Epithelial cell of esophagus (primary cell): Measurements from ENCODE around the gene ZDHHC3.

ENCODE experiments used
- DNase-seq: peaks from one replicate; pipeline ENCODE4 v3.0.0; 2010; ENCODE audit warnings: low read depth
- H3K4me3 ChIP-seq: 2 replicates; pipeline ENCODE4 v1.5.1; 2011; ENCODE audit warnings: mild to moderate bottlenecking, low read length, control low read depth
- TF ChIP-seq, protein P1 (sequence below): IDR thresholded peaks from 2 replicates; pipeline ENCODE4 v1.5.1; 2011; ENCODE audit warnings: low read depth, mild to moderate bottlenecking, low read length, control low read depth, inconsistent platforms; ENCODE audit not compliant: insufficient read depth; ENCODE audit errors: missing control alignments

The ZDHHC3 gene

DNA sequence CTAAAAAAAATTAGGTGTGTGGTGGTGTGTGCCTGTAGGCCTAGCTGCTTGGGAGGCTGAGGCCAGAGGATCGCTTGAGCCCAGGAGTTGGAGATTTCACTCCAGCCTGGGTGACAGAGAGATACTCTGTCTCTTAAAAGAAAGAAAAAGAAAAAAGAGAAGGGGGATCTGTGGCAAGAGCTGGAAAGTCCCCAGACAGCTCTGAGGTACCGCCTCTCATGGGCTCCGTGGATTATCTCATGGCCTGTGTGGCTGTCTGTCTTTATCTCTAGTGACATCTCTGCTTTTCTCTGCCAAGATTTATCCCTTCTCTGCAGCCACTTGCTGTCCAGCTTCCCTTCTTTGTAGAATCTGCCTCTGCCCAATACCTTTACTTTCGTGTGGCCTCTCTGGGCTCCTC, 5.8 kb upstream of the ZDHHC3 start:
- DNase-seq = no peak
- TF ChIP-seq, protein P1, sequence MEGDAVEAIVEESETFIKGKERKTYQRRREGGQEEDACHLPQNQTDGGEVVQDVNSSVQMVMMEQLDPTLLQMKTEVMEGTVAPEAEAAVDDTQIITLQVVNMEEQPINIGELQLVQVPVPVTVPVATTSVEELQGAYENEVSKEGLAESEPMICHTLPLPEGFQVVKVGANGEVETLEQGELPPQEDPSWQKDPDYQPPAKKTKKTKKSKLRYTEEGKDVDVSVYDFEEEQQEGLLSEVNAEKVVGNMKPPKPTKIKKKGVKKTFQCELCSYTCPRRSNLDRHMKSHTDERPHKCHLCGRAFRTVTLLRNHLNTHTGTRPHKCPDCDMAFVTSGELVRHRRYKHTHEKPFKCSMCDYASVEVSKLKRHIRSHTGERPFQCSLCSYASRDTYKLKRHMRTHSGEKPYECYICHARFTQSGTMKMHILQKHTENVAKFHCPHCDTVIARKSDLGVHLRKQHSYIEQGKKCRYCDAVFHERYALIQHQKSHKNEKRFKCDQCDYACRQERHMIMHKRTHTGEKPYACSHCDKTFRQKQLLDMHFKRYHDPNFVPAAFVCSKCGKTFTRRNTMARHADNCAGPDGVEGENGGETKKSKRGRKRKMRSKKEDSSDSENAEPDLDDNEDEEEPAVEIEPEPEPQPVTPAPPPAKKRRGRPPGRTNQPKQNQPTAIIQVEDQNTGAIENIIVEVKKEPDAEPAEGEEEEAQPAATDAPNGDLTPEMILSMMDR = no peak
- H3K4me3 ChIP-seq = no peak overlapping the region

DNA sequence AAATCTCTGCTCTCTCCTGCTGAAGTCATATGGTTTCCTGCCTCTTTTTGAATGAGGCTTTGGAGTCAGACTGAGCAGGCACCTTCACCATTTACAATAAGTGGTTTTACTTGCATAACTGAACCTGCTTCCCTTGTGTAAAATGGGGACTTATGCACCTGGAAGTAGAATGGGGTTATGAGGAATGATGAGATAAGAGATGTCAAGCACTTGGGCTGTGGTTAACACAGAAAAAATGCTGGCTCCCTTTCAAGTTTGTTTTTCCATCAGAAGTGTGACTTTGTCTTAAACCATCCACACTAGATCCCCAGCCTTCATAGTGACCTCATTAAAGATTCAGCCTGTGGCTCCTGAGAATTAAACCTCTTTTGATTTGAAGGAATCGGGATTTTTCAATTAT, 5.2 kb upstream of the ZDHHC3 start:
- TF ChIP-seq, protein P1 = no peak
- peak; percentile 74 for DNase-seq
- no peak overlapping the region for H3K4me3 ChIP-seq

DNA sequence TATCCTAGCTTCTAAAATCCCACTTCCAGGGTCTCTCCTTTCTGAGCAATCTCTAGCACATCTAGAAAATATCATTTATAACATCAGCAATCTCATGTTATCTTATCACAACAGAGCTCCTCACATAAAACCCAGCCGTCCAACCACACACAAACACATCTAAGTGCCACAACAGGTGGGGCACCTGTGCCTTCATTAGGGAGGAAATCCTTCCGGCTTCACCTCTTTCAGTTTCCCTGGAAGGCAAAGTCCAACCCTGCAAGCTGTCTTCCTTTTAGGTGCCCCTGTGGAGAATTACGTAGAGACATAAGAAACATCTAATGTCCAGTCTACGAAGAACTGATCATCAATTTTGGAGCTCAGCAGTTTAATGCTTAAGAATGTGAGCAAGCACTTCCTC, 1.6 kb downstream of the ZDHHC3 start:
- H3K4me3 ChIP-seq = peak overlapping the region; percentile 95
- no peak for DNase-seq
- TF ChIP-seq, protein P1 = no peak

DNA sequence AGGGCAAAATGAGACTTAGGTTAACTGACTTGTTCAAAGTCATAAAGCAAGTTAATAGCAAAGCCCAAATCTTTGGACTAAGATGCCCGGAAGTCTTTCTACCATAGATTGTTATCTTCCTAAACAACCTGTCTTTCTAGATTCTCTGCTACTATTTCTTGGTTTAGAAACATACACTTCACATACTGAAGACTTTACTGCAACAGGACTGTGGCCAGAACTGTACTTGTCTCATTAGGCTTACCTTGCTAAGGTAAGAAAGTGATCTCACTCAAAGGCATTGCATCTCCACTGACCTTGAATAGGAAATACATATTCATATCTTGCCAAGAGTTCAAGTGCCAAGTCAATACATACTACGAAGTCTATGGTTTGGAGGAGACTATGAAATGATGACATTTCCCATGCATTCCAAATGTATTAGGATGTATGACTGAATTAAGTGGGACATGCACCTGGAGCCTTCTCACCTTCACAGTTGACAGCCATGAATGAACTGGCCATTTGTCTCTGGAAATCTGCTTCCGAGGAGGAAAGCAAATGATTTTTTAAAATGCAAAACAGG, 5.0 kb downstream of the ZDHHC3 start:
- peak; percentile 34 for DNase-seq
- H3K4me3 ChIP-seq = no peak overlapping the region
- TF ChIP-seq, protein P1 = no peak

DNA sequence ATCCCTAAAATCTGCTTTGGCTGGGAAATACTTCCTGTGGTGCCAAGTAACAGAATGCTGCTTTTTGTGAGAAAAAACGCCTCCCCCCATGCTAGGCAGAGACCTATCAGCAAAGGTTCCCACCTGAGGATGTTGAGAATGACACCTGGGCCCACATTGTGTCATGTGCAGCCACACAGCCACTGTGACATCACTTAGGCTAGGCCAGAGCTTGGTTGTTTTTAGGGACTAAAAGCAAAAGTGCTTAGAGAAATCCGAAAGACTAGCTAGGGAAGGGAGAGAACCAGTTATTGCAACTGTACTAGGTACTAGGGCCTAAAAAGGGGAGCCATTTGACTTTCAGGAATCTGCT, 6.2 kb downstream of the ZDHHC3 start:
- no peak overlapping the region for H3K4me3 ChIP-seq
- DNase-seq = no peak
- TF ChIP-seq, protein P1 = no peak

DNA sequence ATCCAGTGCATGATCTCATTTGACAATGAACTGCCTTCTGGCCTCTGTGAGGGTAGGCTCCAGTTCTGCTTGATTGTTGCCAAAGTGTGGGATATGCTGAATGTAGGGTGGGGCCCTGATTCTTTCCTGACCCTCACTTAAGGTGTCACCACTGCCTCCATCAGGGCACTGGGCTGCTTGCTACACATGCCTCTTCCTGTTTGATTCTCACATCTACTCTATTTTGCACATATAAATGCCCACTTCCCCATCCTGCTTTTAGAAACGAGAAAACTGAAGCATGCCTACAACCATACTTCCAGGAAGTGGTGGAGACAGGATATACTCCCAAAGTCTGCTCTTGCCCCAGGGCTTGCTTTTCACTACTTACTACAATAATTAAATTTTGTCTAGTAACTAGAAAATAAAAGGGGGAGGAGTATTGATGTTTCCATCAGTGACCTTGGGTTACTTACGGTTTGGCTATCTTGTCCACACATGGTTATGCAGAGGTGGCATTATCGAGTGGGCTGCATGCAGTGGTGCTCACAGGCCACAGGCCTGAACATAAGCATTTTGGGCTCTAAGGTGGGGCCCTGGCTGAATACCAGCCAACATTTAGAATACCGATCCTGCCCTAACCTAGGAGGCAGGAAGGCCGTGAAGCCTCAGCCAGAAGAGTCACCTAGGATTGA, 6.7 kb downstream of the ZDHHC3 start:
- H3K4me3 ChIP-seq = no peak overlapping the region
- TF ChIP-seq, protein P1 = no peak
- no peak for DNase-seq

DNA sequence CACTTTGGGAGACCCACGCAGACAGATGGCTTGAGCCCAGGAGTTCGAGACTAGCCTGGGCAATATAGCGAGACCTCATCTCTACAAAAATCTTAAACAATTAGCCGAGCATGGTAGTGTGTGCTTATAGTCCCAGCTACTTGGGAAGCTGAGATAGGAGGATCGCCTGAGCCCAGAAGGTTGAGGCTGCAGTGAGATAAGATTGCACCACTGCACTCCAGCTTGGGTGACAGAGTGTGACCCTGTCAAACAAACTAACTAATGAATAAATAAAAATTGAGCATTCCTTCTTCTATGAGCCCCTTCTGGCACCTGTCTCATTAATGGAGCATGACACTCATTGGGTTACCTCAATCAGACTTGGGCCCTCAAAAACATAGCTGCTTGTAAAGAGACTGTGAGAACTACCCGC, 7.5 kb downstream of the ZDHHC3 start:
- no peak for DNase-seq
- H3K4me3 ChIP-seq = no peak overlapping the region

More for the DNA sequence above, 7.5 kb downstream of the ZDHHC3 start:
- TF ChIP-seq, protein P1 = no peak
